GM19035 (cell line): ENCODE results near the gene BRF1.
"Not testable (repeated sequence)": the region's sequence is repeated elsewhere in the genome, so short reads cannot be mapped to it uniquely, and the experiment has no call there.

Experiments
- ATAC-seq: cut with Tn5 transposase; IDR thresholded peaks from one replicate; pipeline ENCODE4 v1.9.1; 2021; ENCODE audit not compliant: unreplicated experiment

The BRF1 gene

GRCh38 chr14:105332350-105332874 is 31.6 kb upstream of the BRF1 start:
- ATAC-seq: no peak

- no peak for ATAC-seq
These were observed 31.0 kb upstream of the BRF1 start for GRCh38 chr14:105331575-105332349.

GRCh38 chr14:105330491-105330895 is 29.7 kb upstream of the BRF1 start:
- no peak for ATAC-seq

- no peak for ATAC-seq
These were observed 28.8 kb upstream of the BRF1 start for GRCh38 chr14:105329411-105330150.

GRCh38 chr14:105328678-105329390 is 28.0 kb upstream of the BRF1 start:
- no peak for ATAC-seq

- ATAC-seq: no peak
These were observed 27.4 kb upstream of the BRF1 start for GRCh38 chr14:105328070-105328677.

- not testable (repeated sequence) for ATAC-seq
These were observed 26.9 kb upstream of the BRF1 start for GRCh38 chr14:105327695-105328045.

GRCh38 chr14:105326891-105327694 is 26.3 kb upstream of the BRF1 start:
- ATAC-seq: no peak

- ATAC-seq: no peak
These were observed 25.7 kb upstream of the BRF1 start for GRCh38 chr14:105326568-105326867.

GRCh38 chr14:105325716-105326567 is 25.1 kb upstream of the BRF1 start:
- ATAC-seq: no peak

- ATAC-seq: no peak
These were observed 24.5 kb upstream of the BRF1 start for GRCh38 chr14:105325303-105325702.

- no peak for ATAC-seq
These were observed 24.1 kb upstream of the BRF1 start for GRCh38 chr14:105324871-105325270.

- ATAC-seq: no peak
These were observed 23.4 kb upstream of the BRF1 start for GRCh38 chr14:105324080-105324778.

- ATAC-seq: no peak
These were observed 22.9 kb upstream of the BRF1 start for GRCh38 chr14:105323663-105324062.

GRCh38 chr14:105322791-105323556 is 22.2 kb upstream of the BRF1 start:
- no peak for ATAC-seq

GRCh38 chr14:105317546-105317945 is 16.7 kb upstream of the BRF1 start:
- ATAC-seq: no peak

- no peak for ATAC-seq
These were observed 16.2 kb upstream of the BRF1 start for GRCh38 chr14:105316968-105317510.

- no peak for ATAC-seq
These were observed 15.8 kb upstream of the BRF1 start for GRCh38 chr14:105316577-105316941.
